K562 (cell line): ENCODE results near the gene CALY. TPM values are rescaled to one million over a fixed set of nuclear protein-coding genes. Genes with fewer than 3 reads are reported as not detected.

Source experiments
- BRD9 ChIP-seq: fragments of 450-650 bp; IDR thresholded peaks from 2 replicates; pipeline ENCODE4 v1.6.1; 2018; ENCODE audit warnings: low read depth; ENCODE audit not compliant: partially characterized antibody
- CREB1 ChIP-seq, 2 experiments: sonication (generic) in 1 of 2; formaldehyde crosslinking in 1 of 2; IDR thresholded peaks; 2 replicates each; pipeline versions ENCODE4 v1.6.1 to v1.8.0; 2012 to 2022; ENCODE audit warnings: inconsistent platforms in 1 of 2, mild to moderate bottlenecking in 1 of 2, missing genetic modification reagents in 1 of 2, moderate library complexity in 1 of 2
- ELF4 ChIP-seq: fragments of 450-650 bp; formaldehyde crosslinking; IDR thresholded peaks from 2 replicates; pipeline ENCODE4 v1.4.0; 2022; ENCODE audit warnings: missing genetic modification characterization
- ETV5 ChIP-seq: sonication (generic); formaldehyde crosslinking; IDR thresholded peaks from 2 replicates; pipeline ENCODE4 v1.4.0; 2020; ENCODE audit warnings: low read depth, mild to moderate bottlenecking, missing genetic modification reagents
- FOSL1 ChIP-seq: fragments of 200-800 bp; sonication (Bioruptor generic); conservative IDR thresholded peaks from 2 replicates; pipeline ENCODE4 v1.6.1; 2016; ENCODE audit warnings: missing genetic modification characterization, missing compliant biosample characterization
- FOXA1 ChIP-seq: fragments of 450-650 bp; IDR thresholded peaks from 2 replicates; pipeline ENCODE4 v1.6.1; 2016; ENCODE audit warnings: mild to moderate bottlenecking, borderline replicate concordance
- FOXA3 ChIP-seq, 2 experiments: fragments of 450-650 bp in 1 of 2; sonication (generic) in 1 of 2; formaldehyde crosslinking; IDR thresholded peaks in 1 of 2; conservative IDR thresholded peaks in 1 of 2; 2 replicates each; pipeline versions ENCODE4 v1.4.0 to v1.8.0; 2020 to 2022; ENCODE audit warnings: mild to moderate bottlenecking in 2 of 2, missing genetic modification reagents in 1 of 2
- FOXK2 ChIP-seq, 2 experiments: fragments of 450-650 bp; IDR thresholded peaks in 1 of 2; conservative IDR thresholded peaks in 1 of 2; 2 replicates each; pipeline ENCODE4 v1.6.1; 2016; ENCODE audit warnings: low read depth in 2 of 2, mild to moderate bottlenecking in 1 of 2
- HDAC1 ChIP-seq, 2 experiments: fragments of 450-650 bp; IDR thresholded peaks; 2 replicates each; pipeline ENCODE4 v1.6.1; 2016 to 2017; ENCODE audit warnings: inconsistent platforms in 1 of 2, mild to moderate bottlenecking in 1 of 2, moderate library complexity in 1 of 2
- LCOR ChIP-seq: sonication (generic); formaldehyde crosslinking; IDR thresholded peaks from 2 replicates; pipeline ENCODE4 v1.8.0; 2022; ENCODE audit warnings: mild to moderate bottlenecking, missing genetic modification reagents
- PURB ChIP-seq: sonication (generic); formaldehyde crosslinking; IDR thresholded peaks from 2 replicates; pipeline ENCODE4 v1.9.0; 2021; ENCODE audit warnings: low read depth, mild to moderate bottlenecking, missing genetic modification reagents
- RCOR1 ChIP-seq, 2 experiments: IDR thresholded peaks; 2 replicates each; pipeline ENCODE4 v1.6.1; 2012; ENCODE audit warnings: low read depth in 2 of 2, low read length in 2 of 2, borderline replicate concordance in 1 of 2, improper control_type of control experiment in 1 of 2
- SIN3B ChIP-seq: fragments of 450-650 bp; IDR thresholded peaks from 2 replicates; pipeline ENCODE4 v1.6.1; 2017; ENCODE audit warnings: low read depth, mild to moderate bottlenecking, moderate library complexity
- SMARCA4 ChIP-seq: fragments of 450-650 bp; IDR thresholded peaks from 2 replicates; pipeline ENCODE4 v1.6.1; 2016
- SP1 ChIP-seq: sonication (generic); formaldehyde crosslinking; IDR thresholded peaks from 2 replicates; pipeline ENCODE4 v1.8.1; 2022; ENCODE audit warnings: mild to moderate bottlenecking, missing genetic modification reagents
- SPI1 ChIP-seq: IDR thresholded peaks from 2 replicates; pipeline ENCODE4 v1.6.1; 2011; ENCODE audit warnings: low read depth, low read length, control low read depth, borderline replicate concordance
- TBL1XR1 ChIP-seq, 2 experiments: IDR thresholded peaks; 2 replicates each; pipeline ENCODE4 v1.6.1; 2012; ENCODE audit warnings: improper control_type of control experiment in 2 of 2, low read length in 2 of 2, mild to moderate bottlenecking in 1 of 2
- TCF15 ChIP-seq: fragments of 250-450 bp; sonication (Bioruptor Pico); IDR thresholded peaks from 2 replicates; pipeline ENCODE4 v1.8.0; 2022; ENCODE audit warnings: moderate library complexity, mild to moderate bottlenecking, inconsistent platforms
- USF2 ChIP-seq: sonication (generic); formaldehyde crosslinking; IDR thresholded peaks from 2 replicates; pipeline ENCODE4 v1.5.0; 2020; ENCODE audit warnings: missing genetic modification reagents
- ZBTB49 ChIP-seq: sonication (generic); formaldehyde crosslinking; IDR thresholded peaks from 2 replicates; pipeline ENCODE4 v1.8.0; 2022; ENCODE audit warnings: missing genetic modification reagents, mild to moderate bottlenecking, borderline replicate concordance
- ZNF175 ChIP-seq: fragments of 200-800 bp; sonication (Bioruptor generic); IDR thresholded peaks from 2 replicates; pipeline ENCODE4 v1.6.1; 2016; ENCODE audit warnings: low read depth, mild to moderate bottlenecking, missing genetic modification characterization, missing compliant biosample characterization
- ZNF311 ChIP-seq: fragments of 250-450 bp; sonication (Bioruptor Pico); IDR thresholded peaks from 2 replicates; pipeline ENCODE4 v1.4.0; 2020; ENCODE audit warnings: mild to moderate bottlenecking, moderate library complexity
- ZNF584 ChIP-seq: fragments of 200-800 bp; sonication (Bioruptor generic); IDR thresholded peaks from 2 replicates; pipeline ENCODE4 v1.6.1; 2016; ENCODE audit warnings: low read depth, mild to moderate bottlenecking, missing genetic modification characterization, missing compliant biosample characterization
- ZNF696 ChIP-seq: fragments of 250-450 bp; sonication (Bioruptor Pico); conservative IDR thresholded peaks from 2 replicates; pipeline ENCODE4 v1.4.0; 2020; ENCODE audit warnings: mild to moderate bottlenecking, moderate library complexity
- polyA plus RNA-seq, 8 experiments: library from polyadenylated mRNA; depleted of rRNA in 4 of 8; stranded (reverse) in 5 of 8; unstranded in 3 of 8; fragments of >200 nt; fragmentation: Nextera tagmentation in 2 of 8; fragmentation: Illumina TruSeq in 1 of 8; extraction: Ambion mirVana in 2 of 8; extraction: Trizol in 1 of 8; gene quantifications; 2 replicates each; pipeline versions ENCODE4 v1.2.1 to v1.2.3, GENCODE V29; 2011 to 2014; ENCODE audit warnings: inconsistent platforms in 1 of 8, missing spikeins in 1 of 8
- total RNA-seq, 7 experiments: library from RNA; depleted of rRNA in 6 of 7; stranded (reverse); fragments of >200 nt in 6 of 7; fragmentation: Illumina TruSeq in 2 of 7; extraction: Trizol in 2 of 7; gene quantifications; 2 replicates each; pipeline versions ENCODE4 v1.2.1 to v1.2.3, GENCODE V29; 2011 to 2021; ENCODE audit warnings: low replicate concordance in 1 of 7

CALY gene
- total and polyA plus RNA-seq, 9 of the 15 experiments (the other 6 are each of a cell fraction or from before 2014, with no cell fraction given) = not detected

- no peak for TF ChIP-seq TCF15 (CRISPR knock-in tag)
- 0 out of 2 replicates have a peak, but pooled peaks have one; percentile 35 for TF ChIP-seq CREB1 (IDR thresholded peaks at IDR 0.05)
- TF ChIP-seq CREB1 (CRISPR knock-in tag; IDR thresholded peaks at IDR 0.05) = no peak
- no peak for TF ChIP-seq USF2
- TF ChIP-seq TBL1XR1 (IDR thresholded peaks at IDR 0.05; ENCODE audit: low read length in 2 of 2) = 0 out of 4 replicates have a peak, but pooled peaks of 1 of the 2 experiments have one; percentile 25
- peak; percentile 79 to 88 for TF ChIP-seq FOXA3 (CRISPR knock-in tag; conservative IDR thresholded peaks at IDR 0.05 in 1 of 2, IDR thresholded peaks at IDR 0.05 in 1 of 2)
- TF ChIP-seq LCOR (CRISPR knock-in tag) = 0 out of 2 replicates have a peak, but pooled peaks have one; percentile 33
- peak; percentile 53; the same call in 1 of the 2 replicates for TF ChIP-seq ZNF311 (CRISPR knock-in tag)
- 0 out of 2 replicates have a peak, but pooled peaks have one; percentile 22 for TF ChIP-seq SIN3B
- no peak for TF ChIP-seq ZBTB49 (CRISPR knock-in tag)
- peak in 1 of 2 experiments; percentile 30; a peak in 1 of 4 replicates for TF ChIP-seq RCOR1 (IDR thresholded peaks at IDR 0.05; ENCODE audit: borderline replicate concordance in 1 of 2, low read depth in 2 of 2, low read length in 2 of 2)
- no peak for TF ChIP-seq ZNF696 (CRISPR knock-in tag)
- no peak for TF ChIP-seq PURB (CRISPR knock-in tag)
- peak; percentile 63; the same call in 1 of the 2 replicates for TF ChIP-seq SMARCA4
- peak; percentile 8; the same call in 1 of the 2 replicates for TF ChIP-seq SP1
- TF ChIP-seq ETV5 = peak; percentile 58; the same call in 1 of the 2 replicates
- peak; percentile 49 to 58; a peak in 2 of 4 replicates for TF ChIP-seq FOXK2 (conservative IDR thresholded peaks at IDR 0.05 in 1 of 2, IDR thresholded peaks at IDR 0.05 in 1 of 2; ENCODE audit: low read depth in 2 of 2)
- peak; percentile 42; the same call in 1 of the 2 replicates for TF ChIP-seq ZNF175
- peak; percentile 54; the same call in 1 of the 2 replicates for TF ChIP-seq ELF4
- peak; percentile 52; the same call in 1 of the 2 replicates for TF ChIP-seq FOSL1 (tag)
- TF ChIP-seq BRD9 = peak; percentile 77
- TF ChIP-seq ZNF584 = peak; percentile 63; the same call in 1 of the 2 replicates
- no peak for TF ChIP-seq FOXA1
- TF ChIP-seq SPI1 = peak; percentile 61
- 0 out of 4 replicates have a peak, but pooled peaks of 1 of the 2 experiments have one; percentile 13 for TF ChIP-seq HDAC1 (IDR thresholded peaks at IDR 0.05)
These were observed 58.0 kb downstream of the CALY start (continued) for GRCh38 chr10:133278577-133279265.
